ENCODE data around the gene GNAS-AS1.

The GNAS-AS1 gene

GRCh38 chr20:58777657-58778056, 73.0 kb downstream of the GNAS-AS1 start:
- H4K20me1 ChIP-seq (ENCODE audit: insufficient read depth) = no peaks in the 10 kb centered on the region
- no peak overlapping the region for H3K27ac ChIP-seq
- no peaks in the 10 kb centered on the region for H3K79me2 ChIP-seq (ENCODE audit: insufficient read depth, low read depth)
- H2AFZ ChIP-seq (ENCODE audit: low read depth) = no peak overlapping the region
- H3K4me3 ChIP-seq (IDR thresholded peaks at IDR 0.05; ENCODE audit: insufficient read depth, low read depth, low read length) = no peak overlapping the region
- no peaks in the 10 kb centered on the region for H3K4me1 ChIP-seq (ENCODE audit: low read depth, poor library complexity, severe bottlenecking)
- H3K4me2 ChIP-seq = no peak overlapping the region
- H3K27me3 ChIP-seq (ENCODE audit: insufficient read depth, low read depth) = peaks cover 42% of the 10 kb centered on the region
- no peak overlapping the region for H3K9ac ChIP-seq
- TF ChIP-seq CTCF (conservative IDR thresholded peaks at IDR 0.05; ENCODE audit: low read depth, low read length) = no peak
- no peaks in the 10 kb centered on the region for H3K36me3 ChIP-seq (ENCODE audit: insufficient read depth)

GRCh38 chr20:58776109-58776508, 74.6 kb downstream of the GNAS-AS1 start:
- Histone ChIP-seq H3K9ac (no peak overlapping the region), H3K4me3 (IDR thresholded peaks at IDR 0.05; ENCODE audit: insufficient read depth, low read depth, low read length) (no peak overlapping the region), H2AFZ (ENCODE audit: low read depth) (no peak overlapping the region), H3K79me2 (ENCODE audit: insufficient read depth, low read depth) (no peaks in the 10 kb centered on the region), H3K4me1 (ENCODE audit: low read depth, poor library complexity, severe bottlenecking) (no peaks in the 10 kb centered on the region), H3K27me3 (ENCODE audit: insufficient read depth, low read depth) (peaks cover 37% of the 10 kb centered on the region; the same call in 1 of the 2 replicates), H3K36me3 (ENCODE audit: insufficient read depth) (no peaks in the 10 kb centered on the region), H3K27ac (no peak overlapping the region), H4K20me1 (ENCODE audit: insufficient read depth) (no peaks in the 10 kb centered on the region), H3K4me2 (no peak overlapping the region)
- no peak for TF ChIP-seq CTCF (conservative IDR thresholded peaks at IDR 0.05; ENCODE audit: low read depth, low read length)

- Histone ChIP-seq H3K27ac (no peak overlapping the region), H3K27me3 (ENCODE audit: insufficient read depth, low read depth) (peaks cover 38% of the 10 kb centered on the region), H3K4me3 (IDR thresholded peaks at IDR 0.05; ENCODE audit: insufficient read depth, low read depth, low read length) (no peak overlapping the region), H4K20me1 (ENCODE audit: insufficient read depth) (no peaks in the 10 kb centered on the region), H3K4me2 (no peak overlapping the region), H3K79me2 (ENCODE audit: insufficient read depth, low read depth) (no peaks in the 10 kb centered on the region), H3K9ac (no peak overlapping the region), H2AFZ (ENCODE audit: low read depth) (no peak overlapping the region), H3K4me1 (ENCODE audit: low read depth, poor library complexity, severe bottlenecking) (no peaks in the 10 kb centered on the region), H3K36me3 (ENCODE audit: insufficient read depth) (no peaks in the 10 kb centered on the region)
- no peak for TF ChIP-seq CTCF (conservative IDR thresholded peaks at IDR 0.05; ENCODE audit: low read depth, low read length)
Observed at GRCh38 chr20:58775371-58775770, 75.3 kb downstream of the GNAS-AS1 start.

- H4K20me1 ChIP-seq (ENCODE audit: insufficient read depth) = no peaks in the 10 kb centered on the region
- no peak overlapping the region for H3K4me3 ChIP-seq (IDR thresholded peaks at IDR 0.05; ENCODE audit: insufficient read depth, low read depth, low read length)
- H3K9ac ChIP-seq = no peak overlapping the region
- H3K36me3 ChIP-seq (ENCODE audit: insufficient read depth) = no peaks in the 10 kb centered on the region
- no peak overlapping the region for H2AFZ ChIP-seq (ENCODE audit: low read depth)
- H3K27ac ChIP-seq = no peak overlapping the region
- peaks cover 36% of the 10 kb centered on the region for H3K27me3 ChIP-seq (ENCODE audit: insufficient read depth, low read depth)
- no peaks in the 10 kb centered on the region for H3K4me1 ChIP-seq (ENCODE audit: low read depth, poor library complexity, severe bottlenecking)
- no peaks in the 10 kb centered on the region for H3K79me2 ChIP-seq (ENCODE audit: insufficient read depth, low read depth)
- H3K4me2 ChIP-seq = no peak overlapping the region
- no peak for TF ChIP-seq CTCF (conservative IDR thresholded peaks at IDR 0.05; ENCODE audit: low read depth, low read length)
Observed at GRCh38 chr20:58774667-58775263, 75.9 kb downstream of the GNAS-AS1 start.

Data from KMS-11 (cell line).